K562 (cell line): ENCODE measurements around the gene RNF175. TPM values are rescaled to one million over a fixed set of nuclear protein-coding genes. Genes with fewer than 3 reads are reported as not detected.

Experiments
- ATAC-seq: fragments of 200-7000 bp; cut with Tn5 transposase; 3 replicates; pipeline ENCODE4 v1.9.1; 2020; ENCODE audit warnings: moderate library complexity
- BruUV-seq: library from RNA; stranded (reverse); fragments of 400-500 nt; replicated peaks from 2 replicates; lab custom pipeline; 2021; lab: Mats Ljungman, UMichigan
- CTCF ChIA-PET: fragments of 300-600 bp; formaldehyde crosslinking; extraction: SDS; loops from one replicate; lab custom pipeline; 2021; ENCODE audit warnings: low intra/inter-chr PET ratio; lab: Yijun Ruan, JAX
- POLR2A ChIA-PET: fragments of 300-600, 350-650 bp; sonication (Branson Sonifier 250); formaldehyde crosslinking; extraction: SDS; loops from one replicate; lab custom pipeline; 2021; ENCODE audit warnings: antibody characterized with exemption, inconsistent platforms; lab: Yijun Ruan, JAX
- DNase-seq, 4 experiments: peaks; one replicate each; pipeline versions ENCODE4 v3.0.0 to v3.0.0-alpha.2; 2011 to 2018; ENCODE audit warnings: low spot score in 3 of 4, mixed read lengths in 3 of 4; ENCODE audit errors: extremely low read depth in 1 of 4
- FAIRE-seq: peaks from 2 replicates; lab custom pipeline; 2011; peaks lifted over from hg19 to GRCh38; lab: Jason Lieb, UNC
- H2AFZ ChIP-seq: 2 replicates; pipeline ENCODE4 v1.6.0; 2011; ENCODE audit warnings: low read depth, low read length, control low read depth, inconsistent platforms
- H3K27ac ChIP-seq: fragments of 200-600 bp; 3 replicates; pipeline ENCODE4 v1.8.0; 2011; ENCODE audit warnings: low read depth, mild to moderate bottlenecking, control low read depth, inconsistent platforms, low read length, moderate library complexity, mixed read lengths; ENCODE audit errors: extremely low read depth
- H3K27me3 ChIP-seq, 2 experiments: fragments of 300-600 bp in 1 of 2; 2 replicates in 1 of 2; 3 replicates in 1 of 2; pipeline versions ENCODE4 v1.6.0 to v1.8.0; 2011; ENCODE audit warnings: inconsistent platforms in 2 of 2, low read length in 2 of 2, mild to moderate bottlenecking in 1 of 2, mixed read lengths in 1 of 2, moderate library complexity in 1 of 2; ENCODE audit not compliant: control insufficient read depth in 2 of 2, insufficient read depth in 2 of 2
- H3K36me3 ChIP-seq: fragments of 300-600 bp; 3 replicates; pipeline ENCODE4 v1.8.0; 2011; ENCODE audit warnings: mild to moderate bottlenecking, low read length, inconsistent platforms; ENCODE audit not compliant: control insufficient read depth, insufficient read depth
- H3K4me1 ChIP-seq, 2 experiments: fragments of 200-600 bp in 1 of 2; replicated peaks in 1 of 2; 2 replicates in 1 of 2; 3 replicates in 1 of 2; pipeline versions ENCODE4 v1.5.1 to v1.8.0; 2011; ENCODE audit warnings: inconsistent platforms in 2 of 2, low read length in 2 of 2, mild to moderate bottlenecking in 1 of 2, mixed read lengths in 1 of 2, moderate library complexity in 1 of 2; ENCODE audit not compliant: control insufficient read depth in 2 of 2, insufficient read depth in 2 of 2
- H3K4me2 ChIP-seq: 2 replicates; pipeline ENCODE4 v1.6.1; 2011; ENCODE audit warnings: low read length, control low read depth, inconsistent platforms, mixed read lengths; ENCODE audit not compliant: insufficient read depth
- H3K4me3 ChIP-seq: fragments of 200-600 bp; sonication (generic), shearing (Covaris generic); 2 replicates; pipeline ENCODE4 v1.5.1; 2016; ENCODE audit warnings: control low read depth, inconsistent platforms
- H3K79me2 ChIP-seq: fragments of 200-600 bp; 3 replicates; pipeline ENCODE4 v1.8.0; 2011; ENCODE audit warnings: low read length, inconsistent platforms; ENCODE audit not compliant: control insufficient read depth, insufficient read depth
- H3K9ac ChIP-seq, 2 experiments: 2 replicates each; pipeline versions ENCODE4 v1.6.0 to v1.6.1; 2011; ENCODE audit warnings: low read depth in 2 of 2, low read length in 2 of 2, control low read depth in 1 of 2, inconsistent platforms in 1 of 2, mild to moderate bottlenecking in 1 of 2, mixed read lengths in 1 of 2; ENCODE audit not compliant: insufficient read depth in 1 of 2
- H3K9me1 ChIP-seq: one replicate; pipeline ENCODE4 v1.6.0; 2011; ENCODE audit warnings: inconsistent platforms, mild to moderate bottlenecking, low read length, moderate library complexity; ENCODE audit not compliant: control insufficient read depth, insufficient read depth
- H3K9me3 ChIP-seq: replicated peaks from 2 replicates; pipeline ENCODE4 v1.5.1; 2011; ENCODE audit warnings: low read depth, low read length, inconsistent platforms; ENCODE audit not compliant: control insufficient read depth, insufficient read depth
- H4K20me1 ChIP-seq: replicated peaks from 2 replicates; pipeline ENCODE4 v1.6.1; 2011; ENCODE audit warnings: low read length, inconsistent platforms, mixed read lengths; ENCODE audit not compliant: control insufficient read depth, insufficient read depth
- GTF2E2 ChIP-seq: fragments of 200-800 bp; sonication (Bioruptor generic); IDR thresholded peaks from 2 replicates; pipeline ENCODE4 v1.6.1; 2016; ENCODE audit warnings: missing genetic modification characterization, missing compliant biosample characterization
- NFIC ChIP-seq: fragments of 450-650 bp; IDR thresholded peaks from 2 replicates; pipeline ENCODE4 v1.6.1; 2017; ENCODE audit warnings: mild to moderate bottlenecking, inconsistent platforms
- POLR2AphosphoS5 ChIP-seq: IDR thresholded peaks from 2 replicates; pipeline ENCODE4 v1.6.1; 2011; ENCODE audit warnings: mild to moderate bottlenecking, low read depth, low read length, moderate library complexity; ENCODE audit not compliant: control insufficient read depth, insufficient read depth
- SIX5 ChIP-seq, 2 experiments: IDR thresholded peaks; 2 replicates each; pipeline ENCODE4 v1.6.1; 2011; ENCODE audit warnings: low read length in 2 of 2, borderline replicate concordance in 1 of 2, low read depth in 1 of 2, mild to moderate bottlenecking in 1 of 2, moderate library complexity in 1 of 2; ENCODE audit not compliant: insufficient read depth in 1 of 2
- ZNF316 ChIP-seq: fragments of 450-650 bp; IDR thresholded peaks from 2 replicates; pipeline ENCODE4 v1.6.1; 2016
- ZNF696 ChIP-seq: fragments of 250-450 bp; sonication (Bioruptor Pico); conservative IDR thresholded peaks from 2 replicates; pipeline ENCODE4 v1.4.0; 2020; ENCODE audit warnings: mild to moderate bottlenecking, moderate library complexity
- ZZZ3 ChIP-seq: fragments of 450-650 bp; IDR thresholded peaks from 2 replicates; pipeline ENCODE4 v1.6.1; 2016; ENCODE audit warnings: antibody characterized with exemption, mild to moderate bottlenecking, moderate library complexity
- WGBS: fragments of 100-300 bp; shearing (Covaris generic); methylation state at CpG from one replicate; pipeline ENCODE4 v1.1.6; 2016; ENCODE audit warnings: low coverage, mixed read lengths; ENCODE audit not compliant: insufficient coverage; ENCODE audit errors: missing lambda C conversion rate; 5-methylcytosine and 5-hydroxymethylcytosine counted together
- in situ Hi-C: fragments of 300-500 bp; cut with MboI; formaldehyde crosslinking; loops from 4 replicates; pipeline ENCODE4 v1.15.0; 2018; ENCODE audit warnings: inconsistent platforms, mixed read lengths
- intact Hi-C: fragments of 100-400 bp; cut with micrococcal nuclease; formaldehyde crosslinking; loops from 2 replicates; pipeline ENCODE4 v1.14.2; 2022
- polyA plus RNA-seq, 8 experiments: library from polyadenylated mRNA; depleted of rRNA in 4 of 8; stranded (reverse) in 5 of 8; unstranded in 3 of 8; fragments of >200 nt; fragmentation: Nextera tagmentation in 2 of 8; fragmentation: Illumina TruSeq in 1 of 8; extraction: Ambion mirVana in 2 of 8; extraction: Trizol in 1 of 8; gene quantifications; 2 replicates each; pipeline versions ENCODE4 v1.2.1 to v1.2.3, GENCODE V29; 2011 to 2014; ENCODE audit warnings: inconsistent platforms in 1 of 8, missing spikeins in 1 of 8
- total RNA-seq, 7 experiments: library from RNA; depleted of rRNA in 6 of 7; stranded (reverse); fragments of >200 nt in 6 of 7; fragmentation: Illumina TruSeq in 2 of 7; extraction: Trizol in 2 of 7; gene quantifications; 2 replicates each; pipeline versions ENCODE4 v1.2.1 to v1.2.3, GENCODE V29; 2011 to 2021; ENCODE audit warnings: low replicate concordance in 1 of 7
- TF ChIP-seq, protein P1 (sequence below): fragments of 450-650 bp; IDR thresholded peaks from 2 replicates; pipeline ENCODE4 v1.6.1; 2016; ENCODE audit warnings: missing biosample characterization, missing genetic modification characterization
- TF ChIP-seq, protein P2 (sequence below): fragments of 200-800 bp; sonication (Bioruptor generic); IDR thresholded peaks from 2 replicates; pipeline ENCODE4 v1.6.1; 2016; ENCODE audit warnings: missing genetic modification characterization, missing compliant biosample characterization
- TF ChIP-seq, protein P3 (sequence below): fragments of 450-650 bp; IDR thresholded peaks from 2 replicates; pipeline ENCODE4 v1.6.1; 2016

The RNF175 gene
- total and polyA plus RNA-seq, 9 of the 15 experiments (the other 6 are each of a cell fraction or from before 2014, with no cell fraction given): not detected

- no TSS peak for BruUV-seq
- H3K9me1 ChIP-seq: no peaks in the 10 kb centered on the region
These were observed 6.1 kb upstream of the RNF175 start for GRCh38 chr4:153765894-153766293.

More at GRCh38 chr4:153765894-153766293, 6.1 kb upstream of the RNF175 start:
- peak; percentile 84 for TF ChIP-seq NFIC
- TF ChIP-seq ZNF316: no peak
- no peak for TF ChIP-seq GTF2E2 (tag)
- TF ChIP-seq, protein P1, sequence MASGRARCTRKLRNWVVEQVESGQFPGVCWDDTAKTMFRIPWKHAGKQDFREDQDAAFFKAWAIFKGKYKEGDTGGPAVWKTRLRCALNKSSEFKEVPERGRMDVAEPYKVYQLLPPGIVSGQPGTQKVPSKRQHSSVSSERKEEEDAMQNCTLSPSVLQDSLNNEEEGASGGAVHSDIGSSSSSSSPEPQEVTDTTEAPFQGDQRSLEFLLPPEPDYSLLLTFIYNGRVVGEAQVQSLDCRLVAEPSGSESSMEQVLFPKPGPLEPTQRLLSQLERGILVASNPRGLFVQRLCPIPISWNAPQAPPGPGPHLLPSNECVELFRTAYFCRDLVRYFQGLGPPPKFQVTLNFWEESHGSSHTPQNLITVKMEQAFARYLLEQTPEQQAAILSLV (tag): no peak
- TF ChIP-seq POLR2AphosphoS5: no peak
- TF ChIP-seq, protein P2, sequence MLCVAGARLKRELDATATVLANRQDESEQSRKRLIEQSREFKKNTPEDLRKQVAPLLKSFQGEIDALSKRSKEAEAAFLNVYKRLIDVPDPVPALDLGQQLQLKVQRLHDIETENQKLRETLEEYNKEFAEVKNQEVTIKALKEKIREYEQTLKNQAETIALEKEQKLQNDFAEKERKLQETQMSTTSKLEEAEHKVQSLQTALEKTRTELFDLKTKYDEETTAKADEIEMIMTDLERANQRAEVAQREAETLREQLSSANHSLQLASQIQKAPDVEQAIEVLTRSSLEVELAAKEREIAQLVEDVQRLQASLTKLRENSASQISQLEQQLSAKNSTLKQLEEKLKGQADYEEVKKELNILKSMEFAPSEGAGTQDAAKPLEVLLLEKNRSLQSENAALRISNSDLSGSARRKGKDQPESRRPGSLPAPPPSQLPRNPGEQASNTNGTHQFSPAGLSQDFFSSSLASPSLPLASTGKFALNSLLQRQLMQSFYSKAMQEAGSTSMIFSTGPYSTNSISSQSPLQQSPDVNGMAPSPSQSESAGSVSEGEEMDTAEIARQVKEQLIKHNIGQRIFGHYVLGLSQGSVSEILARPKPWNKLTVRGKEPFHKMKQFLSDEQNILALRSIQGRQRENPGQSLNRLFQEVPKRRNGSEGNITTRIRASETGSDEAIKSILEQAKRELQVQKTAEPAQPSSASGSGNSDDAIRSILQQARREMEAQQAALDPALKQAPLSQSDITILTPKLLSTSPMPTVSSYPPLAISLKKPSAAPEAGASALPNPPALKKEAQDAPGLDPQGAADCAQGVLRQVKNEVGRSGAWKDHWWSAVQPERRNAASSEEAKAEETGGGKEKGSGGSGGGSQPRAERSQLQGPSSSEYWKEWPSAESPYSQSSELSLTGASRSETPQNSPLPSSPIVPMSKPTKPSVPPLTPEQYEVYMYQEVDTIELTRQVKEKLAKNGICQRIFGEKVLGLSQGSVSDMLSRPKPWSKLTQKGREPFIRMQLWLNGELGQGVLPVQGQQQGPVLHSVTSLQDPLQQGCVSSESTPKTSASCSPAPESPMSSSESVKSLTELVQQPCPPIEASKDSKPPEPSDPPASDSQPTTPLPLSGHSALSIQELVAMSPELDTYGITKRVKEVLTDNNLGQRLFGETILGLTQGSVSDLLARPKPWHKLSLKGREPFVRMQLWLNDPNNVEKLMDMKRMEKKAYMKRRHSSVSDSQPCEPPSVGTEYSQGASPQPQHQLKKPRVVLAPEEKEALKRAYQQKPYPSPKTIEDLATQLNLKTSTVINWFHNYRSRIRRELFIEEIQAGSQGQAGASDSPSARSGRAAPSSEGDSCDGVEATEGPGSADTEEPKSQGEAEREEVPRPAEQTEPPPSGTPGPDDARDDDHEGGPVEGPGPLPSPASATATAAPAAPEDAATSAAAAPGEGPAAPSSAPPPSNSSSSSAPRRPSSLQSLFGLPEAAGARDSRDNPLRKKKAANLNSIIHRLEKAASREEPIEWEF (CRISPR knock-in tag): no peak
- TF ChIP-seq, protein P3, sequence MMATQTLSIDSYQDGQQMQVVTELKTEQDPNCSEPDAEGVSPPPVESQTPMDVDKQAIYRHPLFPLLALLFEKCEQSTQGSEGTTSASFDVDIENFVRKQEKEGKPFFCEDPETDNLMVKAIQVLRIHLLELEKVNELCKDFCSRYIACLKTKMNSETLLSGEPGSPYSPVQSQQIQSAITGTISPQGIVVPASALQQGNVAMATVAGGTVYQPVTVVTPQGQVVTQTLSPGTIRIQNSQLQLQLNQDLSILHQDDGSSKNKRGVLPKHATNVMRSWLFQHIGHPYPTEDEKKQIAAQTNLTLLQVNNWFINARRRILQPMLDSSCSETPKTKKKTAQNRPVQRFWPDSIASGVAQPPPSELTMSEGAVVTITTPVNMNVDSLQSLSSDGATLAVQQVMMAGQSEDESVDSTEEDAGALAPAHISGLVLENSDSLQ: peak; percentile 83
- no peak for TF ChIP-seq ZNF696 (CRISPR knock-in tag)
- TF ChIP-seq ZZZ3: no peak
- TF ChIP-seq SIX5 (IDR thresholded peaks at IDR 0.05; ENCODE audit: borderline replicate concordance in 1 of 2, insufficient read depth in 1 of 2, low read depth in 1 of 2, low read length in 2 of 2): no peak
- in situ Hi-C loops (no loop called here), intact Hi-C loops (no loop called here)
- no peaks in the 10 kb centered on the region for H4K20me1 ChIP-seq
- no peak overlapping the region for H3K4me3 ChIP-seq
- no peak overlapping the region for H3K9ac ChIP-seq
- FAIRE-seq (no peak), ATAC-seq (peak; percentile 81), DNase-seq (peak in 1 of 4 experiments; percentile 16)
- H3K79me2 ChIP-seq: no peaks in the 10 kb centered on the region
- no peak overlapping the region for H3K27ac ChIP-seq
- ChIA-PET POLR2A (no interaction called here), CTCF (no interaction called here)
- no peaks in the 10 kb centered on the region for H3K9me3 ChIP-seq
- H3K36me3 ChIP-seq: no peaks in the 10 kb centered on the region
- peaks cover 1 to 5% of the 10 kb centered on the region in 2 experiments; a peak in 2 of 5 replicates for H3K27me3 ChIP-seq
- H3K4me1 ChIP-seq: no peaks in the 10 kb centered on the region; a peak in 1 of 5 replicates
- WGBS: 34% methylated on average over 8 of the region's 8 CpGs
- no peak overlapping the region for H2AFZ ChIP-seq
- H3K4me2 ChIP-seq: no peak overlapping the region
